Muscle of leg (tissue), 11 donors: ENCODE results near the gene CCDC6. TPM values are rescaled to one million over a fixed set of nuclear protein-coding genes. Genes with fewer than 3 reads are reported as not detected.
"Not testable (repeated sequence)": the region's sequence is repeated elsewhere in the genome, so short reads cannot be mapped to it uniquely, and the experiment has no call there.

ENCODE experiments used
- DNase-seq: peaks from one replicate; pipeline ENCODE4 v3.0.0; 2013
- H3K27ac ChIP-seq: one replicate; pipeline ENCODE4 v1.5.1; 2013; ENCODE audit warnings: mild to moderate bottlenecking, low read length, control low read depth
- H3K27me3 ChIP-seq: one replicate; pipeline ENCODE4 v1.6.1; 2013; ENCODE audit warnings: low read length; ENCODE audit not compliant: control insufficient read depth, insufficient read depth
- H3K36me3 ChIP-seq: one replicate; pipeline ENCODE4 v1.6.1; 2013; ENCODE audit warnings: low read length; ENCODE audit not compliant: control insufficient read depth, insufficient read depth
- H3K4me1 ChIP-seq: one replicate; pipeline ENCODE4 v1.6.1; 2013; ENCODE audit warnings: low read length; ENCODE audit not compliant: control insufficient read depth, insufficient read depth
- H3K4me3 ChIP-seq: one replicate; pipeline ENCODE4 v1.5.1; 2013; ENCODE audit warnings: low read length, control low read depth
- H3K9me3 ChIP-seq: replicated peaks from 2 replicates; pipeline ENCODE4 v1.6.1; 2013; ENCODE audit warnings: low read depth, low read length; ENCODE audit not compliant: control insufficient read depth
- WGBS: methylation state at CpG from one replicate; pipeline ENCODE4 v1.1.5; 2013; ENCODE audit warnings: missing lambda C conversion rate; ENCODE audit not compliant: insufficient coverage; 5-methylcytosine and 5-hydroxymethylcytosine counted together
- polyA plus RNA-seq, 8 donors: library from polyadenylated mRNA; unstranded; fragments of 120-200 nt; gene quantifications; one replicate each; pipeline versions ENCODE4 v1.2.1 to v1.2.3, GENCODE V29; 2013; ENCODE audit warnings: inconsistent platforms in 1 of 8, low replicate concordance in 1 of 8; ENCODE audit not compliant: insufficient read length in 8 of 8, insufficient read depth in 1 of 8
- total RNA-seq: library from RNA; stranded (reverse); fragments of 120-200 nt; gene quantifications from one replicate; pipeline ENCODE4 v1.2.4, GENCODE V29; 2013

CCDC6 gene
- total and polyA plus RNA-seq, 9 donors = 13.5 to 23.2 (median 18.4) TPM

GRCh38 chr10:59937720-59938119, 31.4 kb upstream of the CCDC6 start:
- Histone ChIP-seq H3K27ac (no peak overlapping the region), H3K9me3 (no peaks in the 10 kb centered on the region), H3K4me3 (no peak overlapping the region), H3K36me3 (no peaks in the 10 kb centered on the region), H3K27me3 (no peaks in the 10 kb centered on the region), H3K4me1 (no peaks in the 10 kb centered on the region)
- WGBS = no CpG with 5 or more reads among the region's 1 CpG
- DNase-seq = no peak

- Histone ChIP-seq H3K27me3 (no peaks in the 10 kb centered on the region), H3K9me3 (no peaks in the 10 kb centered on the region), H3K4me3 (no peak overlapping the region), H3K4me1 (no peaks in the 10 kb centered on the region), H3K36me3 (no peaks in the 10 kb centered on the region), H3K27ac (no peak overlapping the region)
- no CpG with 5 or more reads among the region's 2 CpGs for WGBS
- no peak for DNase-seq
These were observed 28.3 kb upstream of the CCDC6 start for GRCh38 chr10:59934701-59935100.

GRCh38 chr10:59930788-59931521, 24.6 kb upstream of the CCDC6 start:
- WGBS = no CpG with 5 or more reads among the region's 5 CpGs
- not testable (repeated sequence) for H3K4me1 ChIP-seq, H3K36me3 ChIP-seq

GRCh38 chr10:59926086-59926485, 19.7 kb upstream of the CCDC6 start:
- H3K9me3 ChIP-seq = no peaks in the 10 kb centered on the region
- H3K27me3 ChIP-seq = no peaks in the 10 kb centered on the region
- no CpG with 5 or more reads among the region's 2 CpGs for WGBS
- no peak for DNase-seq
- H3K4me3 ChIP-seq = no peak overlapping the region
- H3K36me3 ChIP-seq = no peaks in the 10 kb centered on the region
- H3K4me1 ChIP-seq = no peaks in the 10 kb centered on the region
- H3K27ac ChIP-seq = no peak overlapping the region

More at GRCh38 chr10:59930788-59931521, 24.6 kb upstream of the CCDC6 start:
- H3K27ac ChIP-seq, H3K27me3 ChIP-seq, DNase-seq, H3K4me3 ChIP-seq, H3K9me3 ChIP-seq: not testable (repeated sequence)

- no peak for DNase-seq
- Histone ChIP-seq H3K27ac (no peak overlapping the region), H3K36me3 (no peaks in the 10 kb centered on the region), H3K9me3 (no peaks in the 10 kb centered on the region), H3K4me3 (no peak overlapping the region), H3K27me3 (no peaks in the 10 kb centered on the region), H3K4me1 (no peaks in the 10 kb centered on the region)
- no CpG with 5 or more reads among the region's 3 CpGs for WGBS
These were observed 16.6 kb upstream of the CCDC6 start for GRCh38 chr10:59922907-59923306.

GRCh38 chr10:59917922-59918321, 11.6 kb upstream of the CCDC6 start:
- no peaks in the 10 kb centered on the region for H3K4me1 ChIP-seq
- WGBS = no CpG with 5 or more reads among the region's 1 CpG
- H3K4me3 ChIP-seq = no peak overlapping the region
- H3K36me3 ChIP-seq = no peaks in the 10 kb centered on the region
- H3K9me3 ChIP-seq = no peaks in the 10 kb centered on the region
- no peaks in the 10 kb centered on the region for H3K27me3 ChIP-seq
- DNase-seq = no peak
- H3K27ac ChIP-seq = no peak overlapping the region

GRCh38 chr10:59913547-59914237, 7.3 kb upstream of the CCDC6 start:
- DNase-seq = no peak
- no peaks in the 10 kb centered on the region for H3K4me1 ChIP-seq
- H3K9me3 ChIP-seq = no peaks in the 10 kb centered on the region
- no peaks in the 10 kb centered on the region for H3K27me3 ChIP-seq
- no peak overlapping the region for H3K27ac ChIP-seq
- H3K4me3 ChIP-seq = no peak overlapping the region
- no peaks in the 10 kb centered on the region for H3K36me3 ChIP-seq

GRCh38 chr10:59910867-59911266, 4.5 kb upstream of the CCDC6 start:
- Histone ChIP-seq H3K27ac (no peak overlapping the region), H3K4me1 (peaks cover 3% of the 10 kb centered on the region), H3K4me3 (no peak overlapping the region), H3K36me3 (no peaks in the 10 kb centered on the region), H3K27me3 (no peaks in the 10 kb centered on the region), H3K9me3 (no peaks in the 10 kb centered on the region)
- no peak for DNase-seq
- WGBS = 60% methylated on average over 1 of the region's 5 CpGs

GRCh38 chr10:59909815-59910214, 3.5 kb upstream of the CCDC6 start:
- H3K4me1 ChIP-seq = peaks cover 9% of the 10 kb centered on the region
- no peak for DNase-seq
- no peaks in the 10 kb centered on the region for H3K36me3 ChIP-seq
- WGBS = no CpG with 5 or more reads among the region's 1 CpG
- no peaks in the 10 kb centered on the region for H3K27me3 ChIP-seq
- H3K27ac ChIP-seq = no peak overlapping the region
- H3K4me3 ChIP-seq = no peak overlapping the region
- no peaks in the 10 kb centered on the region for H3K9me3 ChIP-seq

GRCh38 chr10:59908808-59909143, 2.4 kb upstream of the CCDC6 start:
- DNase-seq = no peak
- no CpG with 5 or more reads among the region's 4 CpGs for WGBS
- Histone ChIP-seq H3K4me3 (peak overlapping the region; percentile 37), H3K9me3 (no peaks in the 10 kb centered on the region), H3K27me3 (no peaks in the 10 kb centered on the region), H3K4me1 (peaks cover 16% of the 10 kb centered on the region), H3K27ac (peak overlapping the region; percentile 75), H3K36me3 (no peaks in the 10 kb centered on the region)
